ENCODE measurements around the gene SKAP1. TPM values are rescaled to one million over a fixed set of nuclear protein-coding genes. Genes with fewer than 3 reads are reported as not detected.

SKAP1 gene
- total RNA-seq, 4 donors from 2014 or later, result 1.2 to 6.4 (median 4.9) TPM; not detected in 1

DNA sequence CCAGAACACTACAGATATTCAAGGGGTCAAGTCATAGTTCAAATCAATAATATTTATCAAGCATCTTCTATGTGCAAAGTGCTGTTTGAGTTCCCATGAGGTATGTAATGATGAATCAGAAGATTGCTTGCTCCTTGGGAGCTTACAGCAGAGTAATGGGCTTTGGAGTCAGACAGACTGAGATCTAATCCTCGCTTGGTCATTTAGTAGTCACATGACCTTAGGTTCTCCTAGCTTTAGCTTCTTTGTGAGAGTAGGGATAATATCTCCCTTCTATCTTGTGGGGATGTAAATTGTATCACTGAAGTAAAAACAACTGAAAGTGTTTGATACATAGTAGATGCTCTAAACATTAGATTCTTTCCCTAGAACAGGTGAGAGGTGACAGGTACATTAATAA is 292.4 kb downstream of the SKAP1 start:
- TF ChIP-seq EP300 (IDR thresholded peaks at IDR 0.05; ENCODE audit: low read depth), result no peak
- 86 to 89% methylated on average over 1 of the region's 1 CpG for WGBS, 2 donors (ENCODE audit: low coverage in 1 of 2)
- intact Hi-C loops (cut with DNase I; ENCODE audit: low total_unique reads), result no loop called here

DNA sequence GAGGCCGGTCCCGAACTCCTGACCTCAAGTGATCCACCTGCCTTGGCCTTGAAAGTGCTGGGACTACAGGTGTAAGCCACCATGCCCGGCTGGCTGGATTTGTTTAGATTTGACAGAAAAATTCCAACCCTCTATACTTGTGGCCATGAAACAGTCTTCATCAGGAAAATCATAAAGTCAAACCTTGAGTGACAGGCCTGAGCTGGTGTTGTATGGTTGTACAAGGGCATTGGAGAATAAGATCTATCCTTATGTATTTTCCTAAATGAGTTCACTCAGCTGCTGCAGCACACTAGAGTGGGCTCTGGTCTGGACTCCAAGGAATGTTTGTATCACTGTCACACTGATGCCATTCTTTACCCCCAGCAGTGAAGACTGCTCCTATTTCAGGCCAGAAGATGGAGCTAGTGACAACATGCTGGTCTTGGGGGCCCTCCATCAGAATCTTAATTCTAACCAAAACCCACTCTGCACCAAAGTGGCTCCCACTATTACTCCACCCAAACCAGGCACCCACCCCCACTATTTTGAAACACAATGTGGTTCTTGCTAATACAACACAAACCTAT is 295.0 kb downstream of the SKAP1 start:
- no peak for DNase-seq
- no peak overlapping the region for H3K27ac ChIP-seq
- intact Hi-C loops (cut with DNase I; ENCODE audit: low total_unique reads) (loop anchor here (5.0 kb wide), 1 partner anchor 108 kb away; no protein-coding TSS in a partner anchor), in situ Hi-C loops (cut with MboI; ENCODE audit: low pct_ligation_motif_present in 1 of 4, low pct_unique_long_range_greater_than_20kb in 1 of 4, low sequenced_read_pairs in 3 of 4) (loop anchor here in 3 of 4 donors (5.0 to 10.0 kb wide), 3 partner anchors 50 to 100 kb away; partner anchors contain the start of gene COPZ2 (in 1 of the 3))
- H3K9me3 ChIP-seq, result no peaks in the 10 kb centered on the region
- H3K4me1 ChIP-seq, result peaks cover 0 to 3% (median 0%) of the 10 kb centered on the region in 4 donors
- H3K27me3 ChIP-seq, result no peaks in the 10 kb centered on the region
- 87% methylated on average over 3 of the region's 3 CpGs; no CpG with 5 or more reads in 1 of the 2 donors for WGBS, 2 donors (ENCODE audit: low coverage in 1 of 2)
- H3K36me3 ChIP-seq, result no peaks in the 10 kb centered on the region
- no peak overlapping the region for H3K4me3 ChIP-seq
- TF ChIP-seq POLR2AphosphoS5 (IDR thresholded peaks at IDR 0.05), result no peak
- TF ChIP-seq, protein P1, sequence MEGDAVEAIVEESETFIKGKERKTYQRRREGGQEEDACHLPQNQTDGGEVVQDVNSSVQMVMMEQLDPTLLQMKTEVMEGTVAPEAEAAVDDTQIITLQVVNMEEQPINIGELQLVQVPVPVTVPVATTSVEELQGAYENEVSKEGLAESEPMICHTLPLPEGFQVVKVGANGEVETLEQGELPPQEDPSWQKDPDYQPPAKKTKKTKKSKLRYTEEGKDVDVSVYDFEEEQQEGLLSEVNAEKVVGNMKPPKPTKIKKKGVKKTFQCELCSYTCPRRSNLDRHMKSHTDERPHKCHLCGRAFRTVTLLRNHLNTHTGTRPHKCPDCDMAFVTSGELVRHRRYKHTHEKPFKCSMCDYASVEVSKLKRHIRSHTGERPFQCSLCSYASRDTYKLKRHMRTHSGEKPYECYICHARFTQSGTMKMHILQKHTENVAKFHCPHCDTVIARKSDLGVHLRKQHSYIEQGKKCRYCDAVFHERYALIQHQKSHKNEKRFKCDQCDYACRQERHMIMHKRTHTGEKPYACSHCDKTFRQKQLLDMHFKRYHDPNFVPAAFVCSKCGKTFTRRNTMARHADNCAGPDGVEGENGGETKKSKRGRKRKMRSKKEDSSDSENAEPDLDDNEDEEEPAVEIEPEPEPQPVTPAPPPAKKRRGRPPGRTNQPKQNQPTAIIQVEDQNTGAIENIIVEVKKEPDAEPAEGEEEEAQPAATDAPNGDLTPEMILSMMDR (IDR thresholded peaks at IDR 0.05), result peak in 1 of 5 experiments; percentile 9

More for the DNA sequence above, 292.4 kb downstream of the SKAP1 start:
- no peak for DNase-seq
- Histone ChIP-seq H3K4me3 (no peak overlapping the region), H3K4me1 (no peaks in the 10 kb centered on the region), H3K27ac (no peak overlapping the region), H3K27me3 (no peaks in the 10 kb centered on the region), H3K9me3 (no peaks in the 10 kb centered on the region), H3K36me3 (no peaks in the 10 kb centered on the region)
- in situ Hi-C loops (cut with MboI; ENCODE audit: low pct_ligation_motif_present in 1 of 4, low pct_unique_long_range_greater_than_20kb in 1 of 4, low sequenced_read_pairs in 3 of 4), result loop anchor here in 2 of 4 donors (10.0 kb wide), 2 partner anchors 53 to 103 kb away; partner anchors contain the start of gene COPZ2 (in 1 of the 2)

DNA sequence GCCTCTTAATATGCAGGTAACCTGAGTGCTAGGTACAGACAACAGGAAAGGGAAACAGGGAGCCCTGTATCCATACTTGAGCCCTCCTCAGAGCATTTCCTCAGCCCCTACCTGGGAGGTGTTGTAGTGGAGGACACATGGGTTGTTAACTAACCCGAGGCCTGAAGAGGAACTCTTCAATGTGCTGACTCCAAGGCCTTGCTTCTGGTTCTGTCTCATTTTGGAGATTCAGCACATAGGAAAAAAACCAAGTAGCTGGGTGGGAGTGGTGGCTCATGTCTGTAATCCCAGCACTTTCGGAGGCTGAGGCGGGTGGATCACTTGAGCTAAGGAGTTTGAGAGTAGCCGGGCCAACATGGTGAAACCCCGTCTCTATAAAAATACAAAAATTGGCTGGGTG is 297.6 kb downstream of the SKAP1 start:
- Histone ChIP-seq H3K36me3 (no peaks in the 10 kb centered on the region), H3K4me3 (no peak overlapping the region), H3K27me3 (no peaks in the 10 kb centered on the region), H3K27ac (no peak overlapping the region), H3K9me3 (no peaks in the 10 kb centered on the region), H3K4me1 (peaks cover 0 to 3% (median 0%) of the 10 kb centered on the region in 4 donors)
- DNase-seq, result no peak
- in situ Hi-C loops (cut with MboI; ENCODE audit: low pct_ligation_motif_present in 1 of 4, low pct_unique_long_range_greater_than_20kb in 1 of 4, low sequenced_read_pairs in 3 of 4) (loop anchor here in 3 of 4 donors (5.0 to 10.0 kb wide), 3 partner anchors 48 to 98 kb away; partner anchors contain the start of gene COPZ2 (in 1 of the 3)), intact Hi-C loops (cut with DNase I; ENCODE audit: low total_unique reads) (loop anchor here (5.0 kb wide), 1 partner anchor 105 kb away; no protein-coding TSS in a partner anchor)
- WGBS, 2 donors (ENCODE audit: low coverage in 1 of 2), result 70 to 83% methylated on average over 2 to 5 of the region's 5 CpGs
- TF ChIP-seq EP300 (IDR thresholded peaks at IDR 0.05; ENCODE audit: low read depth), result no peak
- no peak for TF ChIP-seq POLR2A (IDR thresholded peaks at IDR 0.05)
- TF ChIP-seq, protein P1 (IDR thresholded peaks at IDR 0.05), result no peak
- TF ChIP-seq POLR2AphosphoS5 (IDR thresholded peaks at IDR 0.05), result no peak

DNA sequence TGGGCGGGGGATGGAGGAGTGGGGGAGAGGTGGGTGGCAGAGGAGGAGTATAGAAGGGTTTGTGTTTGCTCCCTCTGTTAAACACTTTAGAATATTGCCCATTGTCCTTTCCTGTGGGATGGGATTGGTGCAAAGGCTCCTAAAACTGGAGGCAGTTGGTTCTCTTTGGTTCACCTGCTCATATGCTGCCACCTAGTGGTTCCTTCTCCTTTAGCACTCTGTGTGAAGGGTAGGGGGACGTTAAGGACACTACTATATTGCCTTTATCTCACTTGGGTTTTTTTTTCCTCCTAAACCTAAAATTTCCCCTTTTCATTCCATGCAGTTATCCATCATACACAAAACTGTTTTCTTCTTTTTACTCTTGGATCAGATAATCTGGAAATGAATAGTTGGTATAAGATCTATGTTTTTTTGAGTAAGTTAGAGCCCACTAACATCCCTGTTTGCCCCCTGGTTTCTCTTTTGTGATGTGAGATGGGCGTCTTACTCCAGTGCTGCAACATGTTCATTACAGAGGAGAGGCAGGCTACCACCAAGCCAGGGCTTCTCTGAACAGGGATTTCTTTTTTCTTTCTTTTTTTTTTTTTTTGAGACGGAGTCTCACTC is 298.7 kb downstream of the SKAP1 start:
- H3K27ac ChIP-seq, result no peak overlapping the region
- H3K4me3 ChIP-seq, result no peak overlapping the region
- TF ChIP-seq POLR2A (IDR thresholded peaks at IDR 0.05) (no peak), POLR2AphosphoS5 (IDR thresholded peaks at IDR 0.05) (no peak), EP300 (IDR thresholded peaks at IDR 0.05; ENCODE audit: low read depth) (no peak)
- TF ChIP-seq, protein P1 (IDR thresholded peaks at IDR 0.05), result peak; percentile 83 to 86 (median 85)
- intact Hi-C loops (cut with DNase I; ENCODE audit: low total_unique reads) (loop anchor here (5.0 kb wide), 1 partner anchor 104 kb away; no protein-coding TSS in a partner anchor), in situ Hi-C loops (cut with MboI; ENCODE audit: low pct_ligation_motif_present in 1 of 4, low pct_unique_long_range_greater_than_20kb in 1 of 4, low sequenced_read_pairs in 3 of 4) (loop anchor here in 3 of 4 donors (5.0 to 10.0 kb wide), 3 partner anchors 47 to 97 kb away; partner anchors contain the start of gene COPZ2 (in 1 of the 3))
- no peaks in the 10 kb centered on the region for H3K9me3 ChIP-seq
- peaks cover 0 to 3% (median 0%) of the 10 kb centered on the region in 4 donors for H3K4me1 ChIP-seq
- no peaks in the 10 kb centered on the region for H3K27me3 ChIP-seq
- no peaks in the 10 kb centered on the region for H3K36me3 ChIP-seq
- peak; percentile 47 for DNase-seq
- 13 to 49% methylated on average over 2 to 4 of the region's 4 CpGs for WGBS, 2 donors (ENCODE audit: low coverage in 1 of 2)
